HepG2 (cell line): ENCODE measurements around the gene ZBTB8OS.

Source experiments
- ATRX ChIP-seq: sonication (generic); formaldehyde crosslinking; IDR thresholded peaks from 2 replicates; pipeline ENCODE4 v1.4.0; 2020; ENCODE audit warnings: missing genetic modification reagents, borderline replicate concordance
- FOXK1 ChIP-seq: sonication (generic); formaldehyde crosslinking; IDR thresholded peaks from 2 replicates; pipeline ENCODE4 v1.4.0; 2020; ENCODE audit warnings: low read depth, missing genetic modification reagents, borderline replicate concordance
- GATAD2A ChIP-seq: IDR thresholded peaks from 2 replicates; pipeline ENCODE4 v1.6.1; 2016
- IRF2 ChIP-seq: IDR thresholded peaks from 2 replicates; pipeline ENCODE4 v1.6.1; 2018; ENCODE audit warnings: missing genetic modification reagents, missing compliant biosample characterization
- RAD51 ChIP-seq: fragments of 450-650 bp; IDR thresholded peaks from 2 replicates; pipeline ENCODE4 v1.6.1; 2016; ENCODE audit warnings: borderline replicate concordance
- SMARCC2 ChIP-seq: fragments of 450-650 bp; IDR thresholded peaks from 2 replicates; pipeline ENCODE4 v1.6.1; 2017; ENCODE audit warnings: antibody characterized with exemption, mild to moderate bottlenecking
- ZFY ChIP-seq: sonication (generic); formaldehyde crosslinking; IDR thresholded peaks from 2 replicates; pipeline ENCODE4 v1.4.0; 2020; ENCODE audit warnings: missing genetic modification reagents
- ZNF160 ChIP-seq: sonication (generic); formaldehyde crosslinking; IDR thresholded peaks from 2 replicates; pipeline ENCODE4 v1.8.0; 2022; ENCODE audit warnings: mild to moderate bottlenecking, inconsistent platforms, missing genetic modification reagents
- ZNF337 ChIP-seq: sonication (generic); formaldehyde crosslinking; IDR thresholded peaks from 2 replicates; pipeline ENCODE4 v1.5.1; 2020; ENCODE audit warnings: missing genetic modification reagents, low read depth, mild to moderate bottlenecking, borderline replicate concordance
- ZNF484 ChIP-seq: sonication (generic); formaldehyde crosslinking; IDR thresholded peaks from 2 replicates; pipeline ENCODE4 v1.5.1; 2020; ENCODE audit warnings: mild to moderate bottlenecking, low read depth, missing genetic modification reagents, borderline replicate concordance
- ZNF841 ChIP-seq: sonication (generic); formaldehyde crosslinking; IDR thresholded peaks from 2 replicates; pipeline ENCODE4 v1.8.1; 2023; ENCODE audit warnings: missing genetic modification reagents, borderline replicate concordance
- TF ChIP-seq, protein P1 (sequence below): sonication (generic); formaldehyde crosslinking; IDR thresholded peaks from 2 replicates; pipeline ENCODE4 v1.5.0; 2020; ENCODE audit warnings: mild to moderate bottlenecking, missing genetic modification reagents, moderate library complexity
- TF ChIP-seq, protein P2 (sequence below): sonication (generic); formaldehyde crosslinking; IDR thresholded peaks from 2 replicates; pipeline ENCODE4 v1.4.0; 2020; ENCODE audit warnings: mild to moderate bottlenecking, missing genetic modification reagents

DNA sequence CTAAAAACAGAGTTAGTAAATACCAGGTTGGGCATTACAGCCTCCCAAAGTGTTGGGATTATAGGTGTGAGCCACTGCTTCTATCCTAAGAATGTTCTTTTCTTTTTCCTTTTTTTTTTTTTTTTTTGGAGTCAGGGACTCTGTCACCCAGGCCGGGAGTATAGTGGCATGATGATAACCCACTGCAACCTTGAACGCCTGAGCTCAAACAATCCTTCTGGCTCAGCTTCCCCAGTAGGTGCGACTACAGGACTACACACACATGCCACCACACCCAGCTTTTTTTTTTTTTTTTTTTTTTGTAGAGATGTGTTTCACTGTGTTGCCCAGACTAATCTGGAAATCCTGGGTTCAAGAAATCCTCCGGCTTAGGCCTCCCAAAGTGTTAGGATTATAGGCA lies 5.9 kb downstream of the ZBTB8OS start:
- TF ChIP-seq FOXK1 (CRISPR knock-in tag) (no peak), ZNF337 (no peak), ZNF160 (CRISPR knock-in tag) (no peak), ZFY (CRISPR knock-in tag) (no peak), ATRX (CRISPR knock-in tag) (no peak), ZNF841 (no peak), ZNF484 (no peak), GATAD2A (no peak), RAD51 (no peak), SMARCC2 (no peak), IRF2 (no peak)
- TF ChIP-seq, protein P1, sequence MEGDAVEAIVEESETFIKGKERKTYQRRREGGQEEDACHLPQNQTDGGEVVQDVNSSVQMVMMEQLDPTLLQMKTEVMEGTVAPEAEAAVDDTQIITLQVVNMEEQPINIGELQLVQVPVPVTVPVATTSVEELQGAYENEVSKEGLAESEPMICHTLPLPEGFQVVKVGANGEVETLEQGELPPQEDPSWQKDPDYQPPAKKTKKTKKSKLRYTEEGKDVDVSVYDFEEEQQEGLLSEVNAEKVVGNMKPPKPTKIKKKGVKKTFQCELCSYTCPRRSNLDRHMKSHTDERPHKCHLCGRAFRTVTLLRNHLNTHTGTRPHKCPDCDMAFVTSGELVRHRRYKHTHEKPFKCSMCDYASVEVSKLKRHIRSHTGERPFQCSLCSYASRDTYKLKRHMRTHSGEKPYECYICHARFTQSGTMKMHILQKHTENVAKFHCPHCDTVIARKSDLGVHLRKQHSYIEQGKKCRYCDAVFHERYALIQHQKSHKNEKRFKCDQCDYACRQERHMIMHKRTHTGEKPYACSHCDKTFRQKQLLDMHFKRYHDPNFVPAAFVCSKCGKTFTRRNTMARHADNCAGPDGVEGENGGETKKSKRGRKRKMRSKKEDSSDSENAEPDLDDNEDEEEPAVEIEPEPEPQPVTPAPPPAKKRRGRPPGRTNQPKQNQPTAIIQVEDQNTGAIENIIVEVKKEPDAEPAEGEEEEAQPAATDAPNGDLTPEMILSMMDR (CRISPR knock-in tag), result no peak
- TF ChIP-seq, protein P2, sequence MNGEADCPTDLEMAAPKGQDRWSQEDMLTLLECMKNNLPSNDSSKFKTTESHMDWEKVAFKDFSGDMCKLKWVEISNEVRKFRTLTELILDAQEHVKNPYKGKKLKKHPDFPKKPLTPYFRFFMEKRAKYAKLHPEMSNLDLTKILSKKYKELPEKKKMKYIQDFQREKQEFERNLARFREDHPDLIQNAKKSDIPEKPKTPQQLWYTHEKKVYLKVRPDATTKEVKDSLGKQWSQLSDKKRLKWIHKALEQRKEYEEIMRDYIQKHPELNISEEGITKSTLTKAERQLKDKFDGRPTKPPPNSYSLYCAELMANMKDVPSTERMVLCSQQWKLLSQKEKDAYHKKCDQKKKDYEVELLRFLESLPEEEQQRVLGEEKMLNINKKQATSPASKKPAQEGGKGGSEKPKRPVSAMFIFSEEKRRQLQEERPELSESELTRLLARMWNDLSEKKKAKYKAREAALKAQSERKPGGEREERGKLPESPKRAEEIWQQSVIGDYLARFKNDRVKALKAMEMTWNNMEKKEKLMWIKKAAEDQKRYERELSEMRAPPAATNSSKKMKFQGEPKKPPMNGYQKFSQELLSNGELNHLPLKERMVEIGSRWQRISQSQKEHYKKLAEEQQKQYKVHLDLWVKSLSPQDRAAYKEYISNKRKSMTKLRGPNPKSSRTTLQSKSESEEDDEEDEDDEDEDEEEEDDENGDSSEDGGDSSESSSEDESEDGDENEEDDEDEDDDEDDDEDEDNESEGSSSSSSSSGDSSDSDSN (CRISPR knock-in tag), result no peak
